Measurements from ENCODE around the gene NDUFC2. TPM values are rescaled to one million over a fixed set of nuclear protein-coding genes. Genes with fewer than 3 reads are reported as not detected.

NDUFC2 gene
- total RNA-seq, 4 donors from 2014 or later, result 61.5 to 106 (median 87.4) TPM

GRCh38 chr11:78050964-78051831 lies 28.5 kb downstream of the NDUFC2 start:
- no peak for DNase-seq (ENCODE audit: low spot score in 2 of 2)
- intact Hi-C loops (cut with DNase I; ENCODE audit: low total_unique reads), result no loop called here
- no peak for TF ChIP-seq CTCF (IDR thresholded peaks at IDR 0.05)
- no peak for TF ChIP-seq POLR2A (IDR thresholded peaks at IDR 0.05)
- WGBS, 2 donors, result 77 to 84% methylated on average over 6 of the region's 6 CpGs
- H3K4me3 ChIP-seq (ENCODE audit: low read depth, poor library complexity, severe bottlenecking), result no peak overlapping the region

GRCh38 chr11:78049348-78049747 lies 30.3 kb downstream of the NDUFC2 start:
- intact Hi-C loops (cut with DNase I; ENCODE audit: low total_unique reads), result no loop called here
- no peak overlapping the region for H3K4me3 ChIP-seq (ENCODE audit: low read depth, poor library complexity, severe bottlenecking)
- TF ChIP-seq POLR2A (IDR thresholded peaks at IDR 0.05), result no peak
- no peak for TF ChIP-seq CTCF (IDR thresholded peaks at IDR 0.05)
- no peak for DNase-seq (ENCODE audit: low spot score in 2 of 2)
- 84 to 87% methylated on average over 8 of the region's 8 CpGs for WGBS, 2 donors

GRCh38 chr11:78048561-78048960 lies 31.1 kb downstream of the NDUFC2 start:
- intact Hi-C loops (cut with DNase I; ENCODE audit: low total_unique reads), result no loop called here
- 76 to 79% methylated on average over 3 of the region's 3 CpGs for WGBS, 2 donors
- no peak overlapping the region for H3K4me3 ChIP-seq (ENCODE audit: low read depth, poor library complexity, severe bottlenecking)
- TF ChIP-seq CTCF (IDR thresholded peaks at IDR 0.05), result no peak
- no peak for TF ChIP-seq POLR2A (IDR thresholded peaks at IDR 0.05)
- no peak for DNase-seq (ENCODE audit: low spot score in 2 of 2)

- WGBS, 2 donors, result 27 to 28% methylated on average over 6 of the region's 6 CpGs
- no peak overlapping the region for H3K4me3 ChIP-seq (ENCODE audit: low read depth, poor library complexity, severe bottlenecking)
- DNase-seq (ENCODE audit: low spot score in 2 of 2), result no peak
- intact Hi-C loops (cut with DNase I; ENCODE audit: low total_unique reads), result no loop called here
- TF ChIP-seq CTCF (IDR thresholded peaks at IDR 0.05) (no peak), POLR2A (IDR thresholded peaks at IDR 0.05) (no peak)
These were observed 33.2 kb downstream of the NDUFC2 start for GRCh38 chr11:78046486-78046854.

- intact Hi-C loops (cut with DNase I; ENCODE audit: low total_unique reads), result no loop called here
- H3K4me3 ChIP-seq (ENCODE audit: low read depth, poor library complexity, severe bottlenecking), result no peak overlapping the region
- WGBS, 2 donors, result 1 to 10% methylated on average over 18 to 27 of the region's 28 CpGs
- DNase-seq (ENCODE audit: low spot score in 2 of 2), result peak; percentile 67 to 96
- peak in 1 of 3 donors; percentile 90 for TF ChIP-seq CTCF (IDR thresholded peaks at IDR 0.05)
- no peak for TF ChIP-seq POLR2A (IDR thresholded peaks at IDR 0.05)
These were observed 33.7 kb downstream of the NDUFC2 start for GRCh38 chr11:78045851-78046485.
